Loucy (cell line): ENCODE data around the gene SLCO2A1.

Source experiments
- CTCF ChIP-seq: fragments of 200-600 bp; sonication (generic); conservative IDR thresholded peaks from 2 replicates; pipeline ENCODE4 v1.5.1; 2014; ENCODE audit warnings: mild to moderate bottlenecking, antibody characterized with exemption, low read length
- EZH2phosphoT487 ChIP-seq: fragments of 200-600 bp; IDR thresholded peaks from 2 replicates; pipeline ENCODE4 v1.6.1; 2018; ENCODE audit warnings: antibody characterized with exemption, mild to moderate bottlenecking, moderate library complexity, borderline replicate concordance

- TF ChIP-seq CTCF = no peak
- TF ChIP-seq EZH2phosphoT487 = no peak
Measured at GRCh38 chr3:133941415-133941821, 88.3 kb downstream of the SLCO2A1 start.
